ENCODE measurements around the gene ZFYVE26.

Gene ZFYVE26

DNA sequence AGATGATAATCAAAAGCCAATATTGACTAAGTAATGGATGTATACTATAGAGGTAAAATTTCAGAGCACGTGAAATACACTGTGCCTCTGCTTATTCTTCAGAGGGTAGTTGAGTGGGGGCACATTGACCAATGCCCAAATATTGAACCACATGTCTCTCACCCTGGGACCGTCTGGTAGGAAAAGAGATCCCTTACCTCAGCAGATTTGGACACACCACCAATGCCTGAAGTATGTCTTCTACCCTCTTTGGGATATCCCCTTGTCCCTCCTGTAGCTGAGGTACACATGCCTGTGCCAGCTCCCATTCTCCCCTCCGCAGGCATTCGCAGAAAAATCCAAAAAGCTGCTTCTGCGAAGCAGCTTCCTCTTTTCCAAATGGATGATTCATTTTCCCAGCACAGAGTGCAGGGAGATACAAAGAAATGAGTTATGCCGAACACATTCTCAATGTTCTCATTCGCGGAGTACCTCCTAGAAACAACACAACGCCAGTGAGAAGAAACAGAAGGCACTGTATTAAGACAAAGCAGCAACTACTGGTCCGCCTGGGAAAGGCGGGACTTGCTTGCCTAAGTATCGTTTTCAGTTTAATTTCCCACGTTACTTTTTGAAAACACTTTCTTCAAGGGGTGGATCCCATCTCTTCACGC, 691 bp downstream of the ZFYVE26 start:
- DNase-seq: no peak

GRCh38 chr14:67814821-67815220, 1.6 kb downstream of the ZFYVE26 start:
- DNase-seq: no peak

GRCh38 chr14:67806246-67806645, 10.1 kb downstream of the ZFYVE26 start:
- no peak for DNase-seq

- no peak for DNase-seq
Measured at GRCh38 chr14:67800743-67801142, 15.6 kb downstream of the ZFYVE26 start.

GRCh38 chr14:67798731-67799130, 17.7 kb downstream of the ZFYVE26 start:
- no peak for DNase-seq

- DNase-seq: no peak
Measured at GRCh38 chr14:67787673-67788072, 28.7 kb downstream of the ZFYVE26 start.

GRCh38 chr14:67785270-67786109, 30.9 kb downstream of the ZFYVE26 start:
- no peak for DNase-seq

DNA sequence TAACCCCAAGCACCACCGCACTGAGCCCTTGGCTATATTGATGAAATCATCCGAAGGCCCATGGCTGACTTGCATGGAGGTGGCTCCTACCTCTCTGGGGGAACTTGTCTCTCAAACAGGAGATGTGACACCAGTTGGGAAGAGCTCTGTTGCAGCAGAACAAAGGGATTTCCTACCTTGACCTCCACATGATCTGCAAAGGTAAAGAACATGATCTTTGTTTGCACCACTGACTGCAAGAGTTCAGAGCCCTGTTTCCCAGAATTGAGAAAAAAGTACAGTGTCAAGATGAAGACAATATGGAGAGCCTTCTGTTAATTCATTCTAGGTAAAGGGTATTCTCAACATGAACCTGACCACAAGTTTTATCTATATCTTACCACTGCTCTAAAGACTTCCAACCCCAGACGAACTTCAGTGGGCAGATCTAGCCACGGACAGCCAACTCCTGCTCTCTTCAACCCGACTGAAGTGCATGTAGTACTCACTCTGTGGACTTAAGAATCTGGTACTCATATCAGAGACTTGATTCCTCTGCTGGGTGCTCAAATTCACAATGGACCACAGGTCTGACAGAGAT, 32.1 kb downstream of the ZFYVE26 start:
- no peak for DNase-seq

DNA sequence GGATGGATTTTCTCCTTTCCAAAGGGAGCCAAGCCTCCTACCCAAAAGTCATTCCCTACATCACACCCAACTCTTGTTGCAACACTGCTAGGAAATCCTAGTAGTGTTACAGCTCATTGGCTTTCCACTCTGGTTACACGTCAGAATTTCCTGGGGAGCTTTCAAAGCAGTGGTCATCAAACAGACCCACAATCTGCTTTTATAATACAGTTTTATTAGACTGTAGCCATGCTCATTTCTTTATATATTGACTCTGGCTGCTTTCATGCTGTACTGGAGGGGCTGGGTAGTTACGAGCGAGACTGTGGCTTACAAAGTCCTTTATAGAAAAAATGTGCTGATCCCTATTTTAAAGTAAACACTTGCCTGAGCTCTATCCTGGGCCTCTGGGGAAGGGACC, 34.3 kb downstream of the ZFYVE26 start:
- DNase-seq: no peak

- no peak for DNase-seq
Measured at GRCh38 chr14:67778792-67779191, 37.6 kb downstream of the ZFYVE26 start.

DNA sequence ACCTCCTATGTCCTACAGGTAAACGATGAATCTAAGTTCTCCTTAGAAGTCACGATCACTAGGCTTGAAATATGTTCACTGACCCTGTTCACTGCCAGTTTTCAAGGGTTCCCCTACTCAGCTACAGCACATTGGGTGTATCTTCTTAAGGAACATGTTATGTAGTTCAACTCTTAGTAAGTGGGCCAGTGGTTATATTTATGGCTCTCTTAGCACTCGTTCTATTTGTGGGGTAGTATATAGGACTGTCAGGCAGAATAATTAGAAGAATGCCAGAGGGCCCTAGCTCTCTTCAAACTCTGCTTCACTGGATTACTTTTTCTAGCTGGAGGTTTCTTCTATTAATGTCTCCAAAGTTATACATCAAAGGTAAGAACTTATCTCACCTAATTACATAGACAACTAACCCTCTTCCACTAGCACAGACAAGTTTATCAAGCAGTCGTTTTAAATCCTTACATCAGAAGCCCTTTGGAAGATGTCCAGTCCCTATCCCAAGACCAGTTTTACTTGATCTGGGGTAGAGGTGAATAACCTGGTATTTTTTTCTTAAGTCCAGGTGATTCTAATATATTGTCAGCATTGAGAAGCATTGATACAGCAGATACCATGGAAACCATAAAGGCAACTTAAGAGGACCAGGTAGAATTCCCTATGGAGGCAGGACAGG, 39.6 kb downstream of the ZFYVE26 start:
- no peak for DNase-seq

- no peak for DNase-seq
Measured at GRCh38 chr14:67773844-67774377, 42.5 kb downstream of the ZFYVE26 start.

- no peak for DNase-seq
Measured at GRCh38 chr14:67768219-67768618, 48.2 kb downstream of the ZFYVE26 start.

- DNase-seq: no peak
Measured at GRCh38 chr14:67766035-67766680, 50.2 kb downstream of the ZFYVE26 start.

- DNase-seq: no peak
Measured at GRCh38 chr14:67765192-67765834, 51.1 kb downstream of the ZFYVE26 start.

DNA sequence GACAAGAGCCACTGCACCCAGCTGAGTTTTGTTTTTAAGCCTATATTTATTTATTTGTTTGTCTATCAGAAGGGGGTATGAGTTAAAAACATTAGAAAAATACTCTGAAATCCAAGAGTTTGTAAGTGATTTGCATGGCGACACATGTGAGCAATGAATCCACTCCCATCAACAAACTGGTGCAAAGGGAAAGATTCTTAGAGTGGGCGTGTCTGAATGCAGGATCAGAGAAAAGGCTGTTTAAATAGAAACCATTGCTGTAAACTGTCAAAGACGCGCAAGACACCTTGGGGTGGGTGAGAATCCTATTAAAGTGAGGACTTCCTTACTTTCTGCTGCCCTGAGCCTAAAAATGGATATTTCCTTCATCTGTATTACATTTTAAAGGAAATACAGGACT, 51.9 kb downstream of the ZFYVE26 start:
- no peak for DNase-seq

DNA sequence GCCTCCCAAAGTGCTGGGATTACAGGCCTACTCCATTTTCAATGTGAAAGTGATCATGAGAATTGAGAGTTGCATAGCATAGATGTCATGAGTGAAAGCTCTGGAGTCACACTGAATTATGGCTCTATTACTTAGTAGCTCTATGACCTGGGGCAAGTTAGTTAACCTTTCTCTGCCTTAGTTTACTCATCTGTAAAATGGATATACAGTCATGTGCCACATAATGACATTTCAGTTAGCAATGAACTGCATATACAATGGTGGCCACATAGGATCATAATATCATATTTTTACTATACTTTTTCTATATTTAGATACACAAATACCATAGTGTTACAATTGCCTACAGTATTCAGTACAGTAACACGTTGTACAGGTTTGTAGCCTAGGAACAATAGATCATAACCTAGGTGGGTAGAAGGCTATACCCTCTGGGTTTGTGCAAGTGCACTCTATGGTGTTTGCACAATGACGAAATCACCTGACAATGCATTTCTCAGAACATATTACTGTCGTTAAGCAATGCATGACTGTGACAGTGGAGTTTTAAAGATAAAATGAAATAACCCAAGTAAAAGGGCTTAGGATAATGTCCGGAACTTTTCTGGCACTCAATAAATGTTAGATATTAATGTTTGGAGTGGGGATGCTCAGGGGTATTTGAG, 53.1 kb downstream of the ZFYVE26 start:
- DNase-seq: no peak

- DNase-seq: no peak
Measured at GRCh38 chr14:67762051-67762450, 54.3 kb downstream of the ZFYVE26 start.

- DNase-seq: no peak
Measured at GRCh38 chr14:67759916-67760315, 56.5 kb downstream of the ZFYVE26 start.

DNA sequence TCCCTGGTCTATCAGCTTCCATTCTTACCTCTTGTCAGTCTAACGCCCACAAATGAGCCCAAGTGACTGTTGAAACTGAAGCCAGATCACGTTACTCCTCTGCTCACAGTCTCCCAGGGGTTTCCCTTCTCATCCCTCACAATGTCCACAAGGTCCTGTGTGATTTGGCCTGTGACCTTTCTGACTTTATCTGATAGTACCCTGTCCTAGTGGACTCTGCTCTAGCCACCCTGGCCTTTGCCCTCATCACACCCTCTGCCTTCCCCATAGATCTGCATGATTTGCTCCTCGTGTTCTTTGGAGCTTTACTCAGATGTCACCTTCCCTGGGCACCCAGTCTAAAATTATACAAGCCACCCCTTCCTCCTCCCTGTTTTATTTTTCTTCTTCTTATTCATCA, 59.2 kb downstream of the ZFYVE26 start:
- DNase-seq: no peak

GRCh38 chr14:67756496-67756895, 59.9 kb downstream of the ZFYVE26 start:
- no peak for DNase-seq

Measured in CD4-positive, alpha-beta T cell treated with Interleukin-4 for 4 hours (primary cell).